Activated CD4-positive, alpha-beta T cell treated with anti-CD3 and anti-CD28 coated beads, Interleukin-2, amount 50 U/mL, for 1 hour (primary cell): ENCODE measurements around the gene VAV2.
"Not testable (repeated sequence)": the region's sequence is repeated elsewhere in the genome, so short reads cannot be mapped to it uniquely, and the experiment has no call there.

Experiments
- DNase-seq: peaks from one replicate; pipeline ENCODE4 v3.0.0-alpha.2; 2020

Gene VAV2

GRCh38 chr9:133995012-133995896 is 3.1 kb upstream of the VAV2 start:
- no peak for DNase-seq

GRCh38 chr9:133994353-133995011 is 2.4 kb upstream of the VAV2 start:
- DNase-seq, result peak; percentile 73

DNA sequence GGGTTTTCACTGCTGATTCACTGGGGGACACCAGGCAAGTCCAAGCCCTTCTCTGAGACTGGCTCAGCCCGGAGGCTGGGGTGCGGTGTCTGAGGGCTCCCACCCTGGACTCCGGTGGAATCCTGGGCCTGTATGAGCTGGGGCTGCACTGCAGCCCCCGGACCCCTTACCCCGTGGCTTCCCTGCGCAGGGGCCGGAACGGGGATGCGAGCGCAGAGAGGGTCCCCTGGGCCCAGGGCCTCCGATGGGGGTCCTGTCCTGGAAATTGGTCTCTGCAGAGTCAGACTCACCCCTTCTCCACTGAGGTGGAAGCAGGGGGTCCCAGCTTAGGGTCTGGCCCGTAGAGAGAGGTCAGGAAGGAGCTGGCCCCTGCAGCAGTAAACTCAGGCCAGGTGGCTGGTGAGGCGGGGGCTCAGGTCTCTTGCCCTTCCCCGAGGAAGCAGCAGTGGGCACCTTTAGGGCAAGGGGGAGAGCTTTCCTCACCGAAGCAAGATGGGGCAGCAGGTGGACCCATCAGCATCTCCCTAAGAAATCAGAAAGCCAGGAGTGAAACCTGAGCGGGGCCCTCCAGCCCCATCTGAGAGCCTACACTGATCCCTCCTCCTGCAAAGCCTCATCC is 1.6 kb upstream of the VAV2 start:
- DNase-seq, result no peak

- peak; percentile 69 for DNase-seq
Observed at GRCh38 chr9:133992780-133993634, 883 bp upstream of the VAV2 start.

- no peak for DNase-seq
Observed at GRCh38 chr9:133991214-133991921, 756 bp downstream of the VAV2 start.

DNA sequence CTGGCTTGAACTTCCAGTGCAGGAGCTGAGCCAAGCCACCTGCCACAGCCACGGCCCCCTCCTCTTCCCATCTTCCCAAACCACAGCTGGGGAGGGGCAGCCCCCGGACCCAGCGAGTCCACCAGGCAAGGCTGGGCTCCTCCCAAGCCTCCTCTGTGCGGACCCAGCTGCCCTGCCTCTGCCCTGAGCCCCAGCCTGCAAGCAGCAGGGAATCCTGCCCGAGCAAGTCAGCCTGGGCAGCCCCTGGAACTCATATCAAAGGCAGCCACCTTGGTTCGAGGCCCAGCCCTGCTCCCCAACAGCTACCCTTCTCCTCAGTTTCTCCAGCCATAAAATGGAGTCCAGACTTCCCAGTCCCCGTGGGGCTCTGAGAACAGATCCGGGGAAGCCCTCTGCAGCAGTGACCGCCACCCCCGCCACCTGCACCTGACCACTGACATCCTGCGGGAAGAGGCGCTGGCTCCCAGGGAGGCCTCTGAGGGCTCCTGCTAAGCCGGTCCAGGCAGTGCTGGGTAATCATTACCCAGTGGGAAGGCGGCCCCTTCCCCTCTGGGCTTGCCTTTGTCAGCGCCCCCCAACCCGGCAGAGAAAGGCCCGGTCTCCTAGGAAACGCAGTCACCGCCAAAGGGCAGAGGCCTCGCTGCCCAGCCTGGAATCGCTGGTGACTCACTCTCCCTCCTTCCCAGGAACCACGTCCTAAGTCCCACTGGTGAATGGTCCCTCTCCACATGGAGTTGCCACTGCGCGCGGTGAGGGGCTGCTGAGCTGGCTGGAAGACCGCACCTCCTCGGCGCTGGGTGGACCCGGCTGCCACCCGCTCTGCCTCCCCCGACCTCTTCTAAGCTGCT is 1.5 kb downstream of the VAV2 start:
- DNase-seq, result no peak

DNA sequence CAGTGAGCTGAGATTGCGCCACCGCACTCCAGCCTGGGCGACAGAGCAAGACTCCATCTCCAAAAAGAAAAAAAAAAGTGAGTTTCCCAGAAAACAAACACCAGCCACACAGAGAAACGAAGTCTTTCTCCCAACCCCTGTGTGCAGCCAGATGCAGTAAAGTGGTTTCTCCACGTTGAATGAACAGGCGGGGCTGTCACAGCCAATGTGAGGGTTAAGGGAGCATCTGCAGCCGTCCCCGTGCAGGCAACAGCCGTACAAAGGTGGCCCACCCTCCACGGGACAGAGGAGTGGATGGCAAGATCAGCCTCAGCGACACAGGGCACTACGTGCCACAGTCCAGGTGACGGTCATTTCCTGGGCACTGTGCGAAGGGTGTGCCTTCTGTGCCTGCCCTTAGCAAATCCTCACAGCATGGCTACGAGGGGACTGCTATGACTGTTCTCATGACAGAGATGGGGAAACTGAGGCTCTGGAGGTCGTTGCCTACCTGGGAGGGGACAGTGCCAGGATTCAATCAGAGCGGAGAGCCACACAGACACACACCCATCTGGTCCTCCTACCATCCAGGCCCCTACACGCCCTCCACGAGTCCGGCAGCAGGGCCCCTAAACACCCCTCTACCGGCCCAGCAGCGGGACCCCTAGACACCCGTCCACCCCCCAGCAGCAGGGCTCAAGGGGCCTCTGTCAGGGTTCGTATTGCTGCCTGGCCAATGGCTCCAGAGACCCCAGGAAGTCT is 2.3 kb downstream of the VAV2 start:
- DNase-seq, result no peak

DNA sequence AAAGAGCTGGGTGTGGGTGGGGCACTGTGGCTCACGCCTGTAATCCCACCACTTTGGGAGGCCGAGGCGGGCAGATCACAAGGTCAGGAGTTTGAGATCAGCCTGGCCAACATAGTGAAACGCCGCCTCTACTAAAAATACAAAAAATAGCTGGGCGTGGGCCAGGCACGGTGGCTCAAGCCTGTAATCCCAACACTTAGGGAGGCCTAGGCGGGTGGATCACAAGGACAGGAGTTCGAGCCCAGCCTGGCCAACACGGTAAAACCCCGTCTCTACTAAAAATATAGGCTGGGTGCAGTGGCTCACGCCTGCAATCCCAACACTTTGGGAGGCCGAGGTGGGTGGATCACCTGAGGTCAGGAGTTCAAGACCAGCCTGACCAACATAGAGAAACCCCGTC is 3.4 kb downstream of the VAV2 start:
- DNase-seq, result not testable (repeated sequence)

DNA sequence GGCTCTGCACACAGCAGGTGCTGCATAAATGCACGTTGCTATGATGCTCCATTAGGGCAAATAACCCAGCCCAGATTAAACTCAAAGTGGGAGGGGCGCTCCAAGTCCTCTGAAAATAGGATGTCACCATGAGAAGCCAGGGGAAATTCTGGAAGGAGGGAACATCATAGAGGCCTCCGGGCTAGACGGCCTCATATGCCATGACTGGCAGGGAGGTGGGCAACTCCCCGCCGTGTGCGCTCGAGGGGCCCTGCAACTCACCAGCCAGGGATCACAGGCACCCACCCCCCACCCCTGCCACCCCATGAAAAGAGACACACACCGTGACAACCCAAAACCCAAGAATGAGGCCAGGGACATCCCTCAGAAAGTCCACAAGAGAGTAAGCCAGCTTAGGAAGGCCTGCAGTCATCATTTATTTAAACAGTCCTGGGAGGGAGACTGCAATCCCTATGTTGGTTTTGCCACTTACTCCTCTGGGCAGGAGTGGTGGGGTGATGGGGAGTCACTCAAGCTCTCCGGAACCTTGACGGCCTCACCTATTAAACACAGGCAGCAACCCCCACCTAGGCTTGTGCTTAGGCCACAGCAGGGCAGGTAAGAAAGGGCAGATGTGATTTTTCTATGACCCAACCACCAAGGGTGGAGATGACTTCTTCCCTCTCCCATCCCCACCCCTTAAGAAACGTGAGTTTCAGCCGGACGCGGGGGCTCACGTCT is 4.0 kb downstream of the VAV2 start:
- no peak for DNase-seq

- DNase-seq, result no peak
Observed at GRCh38 chr9:133987446-133987788, 4.7 kb downstream of the VAV2 start.

GRCh38 chr9:133986774-133987445 is 5.2 kb downstream of the VAV2 start:
- DNase-seq, result no peak

GRCh38 chr9:133986061-133986460 is 6.1 kb downstream of the VAV2 start:
- no peak for DNase-seq

GRCh38 chr9:133982971-133983720 is 9.0 kb downstream of the VAV2 start:
- no peak for DNase-seq

DNA sequence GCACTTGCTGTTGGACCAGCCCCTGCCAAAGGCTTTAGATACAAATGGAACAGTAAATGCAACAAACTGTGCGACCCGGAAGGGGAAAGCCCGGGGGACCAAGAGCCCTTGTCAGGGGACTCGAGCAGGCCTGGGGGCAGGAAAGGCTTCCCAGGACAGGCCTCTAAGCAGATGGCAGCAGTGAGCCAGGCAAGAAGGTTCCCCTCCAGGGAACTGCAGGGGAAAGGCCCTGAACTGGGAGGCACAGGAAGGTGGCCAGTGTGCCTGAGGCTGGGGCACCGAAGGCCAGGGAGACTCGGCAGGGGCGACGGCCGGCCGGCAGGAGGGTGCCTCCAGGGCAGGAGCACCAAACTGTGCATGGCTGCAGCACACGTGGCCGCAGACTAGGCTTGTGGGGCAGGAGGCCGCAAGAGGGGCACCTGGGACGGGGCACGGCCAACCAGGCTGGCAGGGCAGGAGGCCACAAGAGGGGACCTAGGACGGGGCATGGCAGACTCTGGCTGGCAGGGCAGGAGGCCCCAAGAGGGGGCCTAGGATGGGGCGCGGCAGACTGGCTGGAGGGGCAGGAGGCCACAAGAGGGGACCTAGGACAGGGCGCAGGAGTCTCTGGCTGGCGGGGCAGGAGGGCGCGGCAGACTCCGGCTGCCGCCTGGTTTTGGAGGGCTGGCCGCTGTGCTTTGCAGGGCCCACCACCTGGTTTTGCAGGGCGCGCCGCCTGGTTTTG is 10.0 kb downstream of the VAV2 start:
- no peak for DNase-seq

DNA sequence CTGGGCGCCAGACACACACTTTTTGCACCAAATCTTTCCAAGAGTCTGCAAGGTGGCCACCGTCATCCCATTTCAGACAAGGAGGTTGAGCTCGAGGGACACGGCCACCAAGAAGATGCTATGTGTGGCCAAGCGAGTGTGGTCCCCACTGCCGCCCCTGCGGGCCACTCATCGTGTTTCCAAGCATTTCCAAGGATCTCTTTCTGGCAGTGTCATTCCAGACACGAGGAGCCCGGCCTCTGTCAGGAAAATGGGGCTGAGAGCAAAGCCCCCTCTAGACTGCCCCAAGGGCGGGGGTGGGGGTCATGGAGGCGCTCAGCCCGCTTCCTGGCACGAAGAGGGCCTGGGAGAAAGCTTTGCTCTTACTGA is 10.6 kb downstream of the VAV2 start:
- DNase-seq, result no peak

DNA sequence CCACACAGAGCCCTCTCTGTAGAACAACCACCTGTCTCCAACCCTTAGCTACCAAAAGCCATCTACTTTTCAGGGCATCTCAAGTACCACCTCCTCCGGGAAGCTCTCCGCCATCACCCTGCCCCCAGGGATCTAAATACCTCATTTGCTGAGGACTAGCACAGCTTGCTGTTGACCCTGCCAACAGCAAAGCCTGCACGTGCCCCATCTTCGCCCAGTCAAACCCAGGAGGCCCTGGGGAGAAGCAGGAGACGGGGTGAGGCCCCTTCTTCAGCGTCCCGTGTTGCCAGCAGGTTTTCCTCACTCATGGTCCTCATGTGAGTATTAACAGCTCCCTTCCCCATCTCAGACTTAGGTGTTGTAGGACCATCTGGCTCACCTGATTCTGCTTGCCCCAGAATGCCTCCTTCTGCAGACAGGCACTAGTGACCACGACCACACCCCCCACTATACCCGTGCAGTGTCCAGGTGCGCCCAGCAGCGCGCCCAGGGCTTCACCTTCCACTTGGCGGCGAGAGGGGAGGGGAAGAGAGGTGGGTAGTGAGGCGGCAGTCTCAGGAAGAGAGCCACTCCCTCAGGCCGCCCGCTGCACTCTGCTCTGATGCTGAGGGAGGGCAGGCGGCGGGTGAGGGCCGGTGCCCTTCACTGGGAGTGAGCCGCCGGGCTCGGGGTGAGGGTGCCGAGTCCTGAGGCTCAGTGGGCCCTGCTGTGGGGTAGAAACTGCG is 11.1 kb downstream of the VAV2 start:
- DNase-seq, result no peak
